Stimulated activated CD4-positive, alpha-beta T cell treated with anti-CD3 and anti-CD28 coated beads, Interleukin-2, amount 100 ng/mL, for 4 hours (primary cell): ENCODE results near the gene RAB6C.
"Not testable (repeated sequence)": the region's sequence is repeated elsewhere in the genome, so short reads cannot be mapped to it uniquely, and the experiment has no call there.

Experiments used
- DNase-seq: peaks from one replicate; pipeline ENCODE4 v3.0.0-alpha.2; 2020; ENCODE audit warnings: low read depth

RAB6C gene

DNA sequence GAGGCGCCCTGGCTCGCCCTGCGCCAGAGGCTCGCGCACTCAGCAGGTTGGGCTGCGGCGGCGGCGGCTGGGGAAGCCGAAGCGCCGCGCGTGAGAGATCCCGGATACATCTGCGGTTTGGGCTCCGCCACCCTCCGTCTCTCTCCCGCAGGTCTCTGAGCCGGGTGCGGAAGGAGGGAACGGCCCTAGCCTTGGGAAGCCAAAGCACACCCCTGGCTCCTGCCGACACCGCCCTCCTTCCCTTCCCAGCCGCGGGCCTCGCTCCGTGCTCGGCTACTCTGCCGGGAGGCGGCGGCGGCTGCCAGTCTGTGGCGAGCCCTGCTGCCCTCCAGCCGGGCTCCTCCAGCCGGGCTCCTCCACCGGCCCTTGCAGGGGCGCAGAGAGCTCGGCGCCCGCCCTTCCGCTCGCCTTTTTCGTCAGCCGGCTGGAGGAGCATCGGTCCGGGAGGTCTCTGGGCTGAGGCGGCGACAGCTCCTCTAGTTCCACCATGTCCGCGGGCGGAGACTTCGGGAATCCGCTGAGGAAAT, at the start of gene RAB6C:
TSS of gene RAB6C (plus strand) at position 38 of the 527 bp plus-strand sequence. CDS start at position 488, 450 bp downstream.
- DNase-seq = not testable (repeated sequence)

DNA sequence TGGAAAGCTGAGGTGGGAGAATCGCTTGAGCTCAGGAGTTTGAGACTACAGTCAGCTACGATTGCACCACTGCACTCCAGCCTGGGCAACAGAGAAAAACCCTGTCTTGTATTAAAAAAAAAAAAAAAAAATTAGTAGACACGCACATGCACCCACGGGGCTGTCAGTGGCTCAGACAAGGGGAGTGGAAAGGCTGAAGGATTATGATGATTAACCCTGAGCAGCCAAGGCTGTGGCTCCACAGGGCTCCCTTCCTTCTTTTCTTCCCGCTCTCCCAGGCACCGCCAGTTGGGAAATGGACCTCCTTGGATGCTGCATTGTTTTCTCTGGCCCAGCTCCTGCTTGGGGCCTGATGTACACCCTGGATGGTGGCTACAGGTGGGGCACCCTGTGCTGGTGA, 49.0 kb upstream of the RAB6C start:
- no peak for DNase-seq

DNA sequence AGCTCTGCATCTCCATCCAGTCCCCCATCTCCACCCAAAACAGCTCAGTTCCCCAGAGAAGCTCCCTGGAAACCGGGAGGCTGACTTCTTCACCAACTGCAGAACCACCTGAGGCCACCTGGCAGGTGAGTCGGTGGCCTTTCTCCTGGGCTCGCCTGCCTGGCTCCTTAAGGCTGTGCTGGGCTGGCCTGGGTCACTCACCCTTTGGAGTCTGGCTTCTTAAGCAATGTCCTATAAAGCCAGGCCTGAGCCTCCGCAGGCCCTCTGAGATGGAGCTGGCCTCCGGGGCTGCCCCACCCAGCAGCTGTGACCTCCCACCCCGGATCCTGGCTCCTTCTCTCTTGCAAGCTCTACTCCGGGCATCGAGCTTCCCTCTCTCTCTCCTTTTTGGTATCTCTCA, 46.1 kb upstream of the RAB6C start:
- not testable (repeated sequence) for DNase-seq

DNA sequence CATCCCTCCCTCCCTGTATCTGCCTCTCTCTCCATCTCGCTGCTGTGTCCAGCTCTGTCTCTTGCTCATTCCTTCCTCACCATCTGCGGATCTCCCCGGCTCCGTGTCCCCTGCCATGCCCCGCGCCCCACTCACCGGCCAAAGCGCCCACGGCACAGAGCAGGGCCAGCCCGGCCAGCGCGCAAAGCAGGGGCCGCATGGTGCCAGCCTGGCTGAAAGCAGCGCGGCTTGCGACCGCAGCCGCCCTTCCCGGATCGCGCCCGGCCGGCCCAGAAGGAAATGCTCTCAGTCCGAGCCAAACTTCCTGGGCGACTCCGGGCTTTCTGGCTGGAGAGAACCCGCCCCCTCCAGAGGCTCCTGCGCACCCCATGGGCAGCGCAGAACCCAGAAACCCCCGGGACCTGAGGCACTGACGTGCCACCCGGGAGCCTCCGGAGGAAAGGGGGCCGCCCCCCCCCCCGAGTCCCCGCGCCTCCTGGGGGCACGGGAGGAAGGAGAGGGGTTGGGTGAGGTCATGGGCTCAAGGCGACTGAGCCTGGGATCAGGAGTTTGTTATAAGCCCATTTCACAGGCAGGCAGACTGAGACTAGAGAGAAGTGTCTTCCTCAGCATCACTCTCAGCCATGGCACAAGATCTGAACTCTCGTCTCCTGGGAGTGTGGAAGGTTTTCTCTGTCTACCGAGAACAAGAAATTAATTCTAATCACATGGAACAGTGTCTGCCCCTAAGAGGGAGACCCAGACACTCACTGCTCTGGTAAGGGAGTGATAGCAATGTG, 45.2 kb upstream of the RAB6C start:
- DNase-seq = no peak

DNA sequence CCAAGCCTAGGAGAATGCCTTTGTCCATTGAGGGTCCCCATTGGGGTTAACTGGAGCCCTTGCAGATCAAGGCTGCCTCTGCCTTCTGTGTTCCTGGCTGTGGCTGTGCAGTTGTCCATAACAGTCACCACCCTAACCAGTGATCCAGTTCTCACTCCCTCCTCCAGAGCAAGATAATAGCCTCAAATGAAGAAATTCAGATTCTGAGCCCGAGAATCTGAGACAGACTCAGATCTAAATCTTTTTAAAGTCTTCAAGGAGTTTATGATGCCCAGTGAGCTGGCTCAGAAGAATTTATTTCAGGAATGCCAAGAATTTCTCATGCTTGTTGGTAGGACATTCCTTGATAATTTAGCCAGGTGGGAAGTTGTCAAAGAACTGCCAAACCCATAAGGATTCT, 44.3 kb upstream of the RAB6C start:
- no peak for DNase-seq

DNA sequence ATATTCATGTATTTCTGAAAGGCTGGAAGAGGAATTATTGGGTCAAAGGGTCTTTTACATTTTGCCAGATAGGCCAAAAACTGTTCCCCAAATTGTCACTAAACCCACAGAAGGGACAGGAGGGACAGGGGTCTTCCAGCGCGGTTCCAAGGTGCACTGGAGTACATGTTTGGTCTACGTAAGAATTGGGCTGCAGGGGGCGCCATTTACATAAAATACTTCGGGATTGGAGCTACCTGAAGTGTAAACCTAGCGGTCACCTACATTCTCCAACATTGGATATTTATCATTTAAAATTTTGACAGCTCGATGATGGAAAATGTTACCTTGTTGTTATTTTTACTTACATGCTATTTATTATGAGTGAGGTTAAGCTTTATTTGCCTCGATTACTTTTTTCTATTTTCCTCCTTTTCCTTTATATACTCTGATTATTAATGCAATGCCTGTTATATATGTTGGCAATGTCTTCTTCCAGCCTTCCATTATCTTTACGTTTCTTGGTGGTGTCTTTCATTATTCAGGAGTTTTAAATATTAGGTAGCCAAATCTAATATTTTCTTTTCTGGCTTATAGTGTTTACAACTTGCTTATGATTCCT, 43.0 kb upstream of the RAB6C start:
- no peak for DNase-seq

DNA sequence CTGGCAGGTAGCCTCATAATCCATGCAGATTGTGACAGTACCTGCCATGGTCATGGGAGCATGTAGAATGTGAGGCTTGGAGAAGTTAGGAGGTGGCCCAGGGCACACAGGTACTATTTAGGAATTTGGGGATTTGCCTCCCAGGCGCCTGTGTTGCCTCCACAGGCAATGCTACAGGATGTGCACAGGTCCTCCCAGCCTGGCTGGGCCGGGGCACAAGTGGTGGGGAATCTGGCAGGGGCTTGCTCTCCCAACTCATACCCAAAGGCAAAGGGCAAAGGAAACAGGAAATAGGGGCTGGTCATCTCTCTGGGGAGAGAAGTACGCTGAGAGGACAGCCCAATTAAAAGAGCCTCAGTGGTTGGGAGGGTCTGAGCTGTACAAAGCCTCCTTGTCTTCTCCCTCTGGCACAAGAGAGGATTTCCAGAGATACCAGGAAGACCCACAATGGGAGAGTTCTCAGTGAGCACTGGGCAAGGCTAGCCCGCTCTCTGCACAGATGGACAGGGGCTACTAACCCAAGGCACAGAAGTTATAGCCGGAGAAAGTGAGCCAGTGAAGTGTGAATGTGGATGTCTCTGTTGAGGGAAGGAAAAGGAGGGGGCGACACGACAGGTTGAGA, 40.5 kb upstream of the RAB6C start:
- not testable (repeated sequence) for DNase-seq

DNA sequence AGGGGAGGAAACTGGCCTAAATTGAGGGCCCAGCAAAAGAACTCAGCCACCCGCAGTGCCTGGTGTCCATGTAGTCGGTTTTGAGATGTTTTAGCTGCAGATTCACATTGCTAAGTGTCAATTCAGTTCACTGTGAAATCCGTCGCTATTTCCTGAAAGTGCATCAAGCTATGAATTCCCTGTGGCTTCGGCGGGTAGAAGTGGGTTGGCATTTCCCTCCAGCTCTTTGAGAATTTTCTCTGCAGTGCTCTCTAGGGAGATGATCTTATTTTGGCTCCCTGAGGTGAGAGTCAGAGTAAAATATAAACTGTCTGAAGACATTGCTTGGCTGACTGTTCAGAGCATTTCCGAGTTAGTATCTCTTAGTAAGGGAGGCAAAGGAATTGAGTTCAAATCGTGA, 36.0 kb upstream of the RAB6C start:
- not testable (repeated sequence) for DNase-seq

DNA sequence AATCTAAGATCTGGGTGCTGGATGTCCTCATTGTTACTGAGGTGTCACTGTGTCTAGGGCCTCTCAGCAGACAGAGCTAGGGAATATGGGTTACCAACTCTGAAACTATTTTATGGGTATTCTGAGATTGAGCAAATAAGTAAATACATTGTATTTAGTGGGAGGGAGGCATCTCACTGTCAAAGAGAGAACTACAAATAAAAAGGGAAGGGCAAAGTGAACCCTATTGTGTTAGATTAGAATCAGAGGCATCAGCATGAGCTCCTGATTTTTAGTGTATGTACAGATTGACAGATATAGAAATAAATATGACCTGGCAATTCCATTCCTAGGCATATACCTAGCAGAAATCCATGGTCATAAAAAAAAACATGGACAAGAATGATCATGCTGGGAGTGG, 33.9 kb upstream of the RAB6C start:
- DNase-seq = no peak

DNA sequence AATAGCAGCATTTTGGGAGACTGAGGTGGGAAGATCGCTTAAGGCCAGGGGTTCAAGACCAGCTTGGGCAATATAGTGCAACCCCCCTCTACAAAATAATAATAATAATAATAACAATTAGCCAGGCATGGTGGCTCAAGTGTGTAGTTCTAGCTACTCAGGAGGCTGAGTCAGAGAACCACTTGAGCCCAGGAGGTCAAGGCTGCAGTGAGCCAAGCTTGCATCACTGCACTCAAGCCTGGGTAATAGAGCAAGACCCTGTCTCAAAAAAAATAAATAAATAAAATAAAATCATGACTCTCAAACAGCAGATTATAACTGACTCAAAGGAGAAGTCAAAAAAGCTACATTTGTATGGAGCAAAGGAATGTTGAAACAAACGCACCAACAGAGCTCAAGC, 31.8 kb upstream of the RAB6C start:
- DNase-seq = not testable (repeated sequence)

DNA sequence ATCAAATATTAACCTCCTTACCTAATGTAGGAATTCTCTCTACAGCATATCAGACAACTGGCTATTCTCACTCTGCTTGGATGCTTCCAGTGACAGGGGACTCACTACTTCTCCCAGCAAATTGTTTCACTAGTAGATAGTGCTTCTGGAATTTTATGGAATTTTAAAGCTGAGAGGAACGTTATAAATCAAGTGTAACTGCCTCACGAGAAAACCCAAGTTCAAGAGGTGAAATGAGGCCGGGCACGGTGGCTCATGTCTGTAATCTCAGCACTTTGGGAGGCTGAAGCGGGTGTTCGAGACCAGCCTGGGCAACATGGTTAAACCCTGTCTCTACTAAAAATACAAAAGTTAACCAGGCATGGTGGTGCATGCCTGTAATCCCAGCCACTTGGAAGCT, 23.3 kb upstream of the RAB6C start:
- not testable (repeated sequence) for DNase-seq

DNA sequence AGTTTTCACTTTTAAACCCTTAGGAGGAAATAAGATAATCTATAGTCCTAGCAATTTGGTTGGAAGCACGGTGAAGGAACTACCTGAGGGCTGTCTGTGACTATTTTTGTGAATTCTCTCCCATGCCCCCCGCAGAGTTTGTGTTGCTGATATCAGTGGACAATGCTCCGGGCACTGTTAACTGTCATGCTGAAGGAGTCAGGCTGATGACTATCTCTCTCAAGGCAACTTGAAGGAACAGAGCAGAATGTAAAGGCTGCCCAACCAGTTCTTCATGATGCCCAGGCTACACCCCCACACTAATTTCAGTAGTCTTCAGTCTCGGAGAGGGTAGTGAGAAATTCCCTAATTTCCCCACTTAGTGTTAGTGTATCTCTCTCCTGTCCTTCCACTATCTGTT, 21.6 kb upstream of the RAB6C start:
- DNase-seq = no peak

DNA sequence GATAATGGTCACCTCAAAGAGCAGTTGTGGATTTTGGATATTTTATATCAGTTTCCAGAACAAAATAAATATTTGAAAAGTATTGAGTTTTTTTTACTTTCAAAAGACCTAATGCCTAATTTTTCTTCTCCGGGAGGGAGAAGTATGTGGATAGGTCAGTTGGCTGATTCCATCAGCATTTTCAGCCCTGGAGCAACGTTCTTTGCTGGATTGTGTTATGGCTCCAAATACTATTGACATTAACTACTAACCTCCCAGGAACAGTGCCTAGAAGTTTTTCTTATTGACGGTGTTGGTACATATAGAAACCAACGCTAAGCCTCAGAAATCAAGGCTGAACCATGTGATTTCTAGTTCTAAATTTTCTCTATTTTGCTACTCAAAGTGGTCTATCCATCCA, 20.7 kb upstream of the RAB6C start:
- DNase-seq = not testable (repeated sequence)

DNA sequence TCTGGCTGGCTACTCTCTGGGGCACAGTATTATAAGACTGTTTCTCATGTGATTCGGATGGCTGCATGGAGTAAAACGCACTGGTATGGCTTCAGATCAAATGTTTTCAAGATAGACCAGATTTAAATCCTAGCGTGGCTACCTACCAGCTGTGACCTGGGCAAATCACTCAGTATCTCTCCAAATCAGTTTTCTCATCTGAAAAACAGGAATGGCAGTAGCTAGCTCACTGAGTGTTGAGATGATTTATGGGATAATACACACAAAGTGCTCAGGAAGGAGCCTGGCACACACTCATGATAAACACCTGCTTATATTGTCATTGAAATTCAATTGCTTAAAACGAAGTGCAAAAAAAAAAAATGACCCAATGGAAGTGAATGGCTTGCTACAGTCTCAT, 10.9 kb upstream of the RAB6C start:
- DNase-seq = not testable (repeated sequence)

DNA sequence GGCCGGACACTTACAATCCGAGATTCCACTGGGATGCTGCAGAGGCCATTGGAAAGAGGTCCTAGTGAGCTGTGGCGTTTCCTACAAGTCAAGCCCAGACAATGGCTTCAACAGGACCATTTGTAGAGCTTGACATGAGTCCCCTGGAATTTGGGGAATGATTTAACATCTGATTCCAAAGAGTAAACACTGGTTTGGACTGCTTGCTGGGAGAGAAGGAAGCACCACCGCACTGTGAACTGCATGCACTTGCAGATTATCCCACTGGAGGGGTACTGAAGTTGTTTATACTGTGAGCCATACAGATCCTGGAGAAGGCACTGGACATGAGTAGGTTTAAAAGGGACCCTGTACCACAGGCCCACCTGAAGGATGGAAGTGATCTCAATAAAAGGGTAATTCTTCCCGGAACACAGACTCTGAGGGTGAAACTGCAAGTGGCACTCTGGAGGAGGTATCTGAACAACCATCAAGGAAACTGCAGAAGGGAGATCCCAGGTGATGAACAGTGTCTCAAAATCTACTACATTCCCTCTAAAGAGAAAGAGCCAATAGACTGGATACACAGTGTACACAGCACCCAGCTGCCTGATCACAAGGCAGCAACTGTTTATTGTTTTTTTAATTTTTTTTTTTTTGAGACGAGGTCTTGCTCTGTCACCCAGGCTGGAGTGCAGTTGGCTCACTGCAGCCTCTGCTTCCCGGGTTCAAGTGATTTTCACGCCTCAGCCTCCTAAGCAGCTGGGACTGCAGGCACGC, 4.3 kb upstream of the RAB6C start:
- DNase-seq = no peak

DNA sequence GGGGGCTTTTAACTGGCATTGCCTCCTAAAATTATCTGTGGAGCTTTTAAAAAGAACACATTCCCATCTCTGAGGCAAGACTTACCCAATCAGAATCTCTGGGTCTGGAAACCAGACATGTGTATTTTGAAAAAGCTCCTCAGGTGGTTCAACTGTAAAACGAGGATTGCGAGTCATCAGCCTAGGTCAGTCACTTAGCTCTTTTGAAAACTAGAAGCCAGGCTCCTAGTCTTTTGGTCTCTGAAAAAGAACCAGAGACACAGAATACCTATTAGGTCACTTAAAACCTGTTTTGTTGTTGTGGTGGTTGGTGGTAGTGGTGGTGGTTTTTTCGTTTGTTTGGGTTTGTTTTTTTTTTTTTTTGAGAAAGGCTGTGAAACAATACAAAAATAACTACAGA, 2.5 kb upstream of the RAB6C start:
- not testable (repeated sequence) for DNase-seq

DNA sequence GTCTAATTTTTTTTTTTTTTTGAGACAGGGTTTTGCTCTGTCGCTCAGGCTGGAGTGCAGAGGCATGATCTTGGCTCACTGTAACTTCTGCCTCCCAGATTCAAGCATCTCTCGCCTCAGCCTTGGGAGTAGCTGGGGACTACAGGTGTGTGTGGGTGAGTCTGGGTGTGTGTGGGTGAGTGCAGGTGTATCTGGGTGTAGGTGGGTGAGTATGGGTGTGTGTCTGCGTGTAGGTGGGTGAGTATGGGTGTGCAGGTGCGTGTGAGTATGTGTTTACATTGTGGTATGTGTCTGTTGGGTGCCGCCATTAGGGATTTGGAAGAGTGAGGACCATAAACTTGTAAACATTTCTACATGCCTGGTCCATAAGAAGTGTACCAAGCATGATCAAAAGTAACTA, 1.5 kb upstream of the RAB6C start:
- DNase-seq = no peak

DNA sequence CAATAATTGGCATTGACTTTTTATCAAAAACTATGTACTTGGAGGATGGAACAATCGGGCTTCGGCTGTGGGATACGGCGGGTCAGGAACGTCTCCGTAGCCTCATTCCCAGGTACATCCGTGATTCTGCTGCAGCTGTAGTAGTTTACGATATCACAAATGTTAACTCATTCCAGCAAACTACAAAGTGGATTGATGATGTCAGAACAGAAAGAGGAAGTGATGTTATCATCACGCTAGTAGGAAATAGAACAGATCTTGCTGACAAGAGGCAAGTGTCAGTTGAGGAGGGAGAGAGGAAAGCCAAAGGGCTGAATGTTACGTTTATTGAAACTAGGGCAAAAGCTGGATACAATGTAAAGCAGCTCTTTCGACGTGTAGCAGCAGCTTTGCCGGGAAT, 780 bp downstream of the RAB6C start:
- DNase-seq = not testable (repeated sequence)

DNA sequence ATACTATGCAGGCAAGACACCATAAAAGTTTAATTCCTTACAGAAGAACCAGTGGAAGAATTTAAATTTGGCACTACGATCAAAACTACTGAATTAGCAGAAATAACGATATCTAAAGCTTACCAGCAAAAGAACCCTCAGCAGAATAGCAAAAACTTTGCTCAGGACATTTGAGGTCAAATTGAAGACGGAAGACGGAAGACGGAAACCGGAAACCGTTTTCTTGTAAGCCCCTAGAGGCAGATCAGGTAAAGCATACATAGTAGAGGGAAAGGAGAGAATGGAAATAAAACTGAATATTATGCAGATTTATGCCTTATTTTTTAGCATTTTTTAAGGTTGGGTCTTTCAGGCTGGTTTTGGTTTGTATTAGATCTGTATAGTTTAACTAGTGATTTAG, 2.2 kb downstream of the RAB6C start:
- not testable (repeated sequence) for DNase-seq

DNA sequence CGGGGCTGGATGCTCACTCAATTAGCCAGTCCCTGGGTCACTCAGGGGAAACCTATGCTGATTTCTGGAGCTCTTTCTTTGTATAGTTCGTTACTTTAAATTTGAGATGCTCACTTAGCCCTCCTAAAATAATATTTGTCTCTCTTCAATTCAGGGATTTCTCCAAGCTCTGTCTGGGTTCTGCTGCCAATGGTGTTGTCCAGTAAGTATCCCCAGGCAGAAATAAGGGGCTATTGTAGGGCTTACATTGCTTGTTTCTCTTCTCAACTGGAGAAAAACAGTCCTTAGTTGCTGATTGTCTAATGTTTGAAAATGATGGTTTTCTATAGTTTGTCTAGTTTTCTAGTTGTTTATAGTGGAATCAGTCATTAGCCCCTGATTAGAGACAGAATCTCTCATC, 5.0 kb downstream of the RAB6C start:
- DNase-seq = no peak

DNA sequence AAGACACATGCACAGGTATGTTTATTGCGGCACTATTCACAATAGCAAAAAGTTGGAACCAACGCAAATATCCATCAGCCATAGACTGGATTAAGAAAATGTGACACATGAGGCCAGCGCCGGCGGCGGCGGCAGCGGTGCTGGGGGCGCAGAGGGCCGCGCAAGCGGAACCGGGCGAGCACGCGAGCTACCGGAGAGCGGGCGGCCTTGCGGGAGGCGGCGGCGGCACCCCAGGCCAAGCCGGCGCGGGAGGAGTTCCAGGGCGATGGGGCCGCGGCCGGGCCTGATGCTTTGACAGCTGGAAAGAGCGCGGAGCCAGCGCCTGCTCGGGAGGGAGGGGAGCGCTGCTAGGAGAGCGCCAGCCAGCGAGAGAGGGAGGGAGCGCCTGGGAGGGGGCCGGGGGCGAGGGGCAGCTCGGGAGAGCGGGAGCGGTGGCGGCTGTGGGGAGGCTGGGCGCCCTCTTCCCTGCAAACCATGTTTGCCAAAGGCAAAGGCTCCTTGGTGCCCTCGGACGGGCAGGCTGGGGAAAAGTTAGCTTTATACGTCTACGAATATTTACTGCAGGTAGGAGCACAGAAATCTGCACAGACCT, 13.0 kb downstream of the RAB6C start:
- not testable (repeated sequence) for DNase-seq

DNA sequence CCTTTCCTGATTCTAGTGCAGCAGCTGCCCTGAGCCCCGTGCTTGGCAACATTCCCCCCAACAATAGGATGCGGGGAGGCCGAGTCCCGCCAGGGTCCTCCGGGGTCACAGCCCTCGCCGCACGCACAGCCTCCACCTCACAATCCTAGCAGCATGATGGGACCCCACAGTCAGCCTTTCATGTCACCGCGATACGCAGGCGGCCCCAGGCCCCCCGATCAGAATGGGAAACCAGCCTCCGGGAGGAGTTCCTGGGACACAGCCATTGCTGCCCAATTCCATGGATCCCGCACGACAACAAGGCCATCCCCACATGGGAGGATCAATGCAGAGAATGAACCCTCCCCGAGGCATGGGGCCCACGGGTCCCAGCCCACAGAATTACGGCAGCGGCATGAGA, 13.7 kb downstream of the RAB6C start:
- not testable (repeated sequence) for DNase-seq
